ENCODE data around the gene MAP4K2.

- no peak for TF ChIP-seq CTCF (conservative IDR thresholded peaks at IDR 0.05)
- TF ChIP-seq ZFX (IDR thresholded peaks at IDR 0.05), result no peak
Observed at GRCh38 chr11:64826578-64827450, 23.8 kb upstream of the MAP4K2 start.

Measured in C4-2B (cell line).